Measurements from ENCODE around the gene OR5AC2.

Gene OR5AC2, protein sequence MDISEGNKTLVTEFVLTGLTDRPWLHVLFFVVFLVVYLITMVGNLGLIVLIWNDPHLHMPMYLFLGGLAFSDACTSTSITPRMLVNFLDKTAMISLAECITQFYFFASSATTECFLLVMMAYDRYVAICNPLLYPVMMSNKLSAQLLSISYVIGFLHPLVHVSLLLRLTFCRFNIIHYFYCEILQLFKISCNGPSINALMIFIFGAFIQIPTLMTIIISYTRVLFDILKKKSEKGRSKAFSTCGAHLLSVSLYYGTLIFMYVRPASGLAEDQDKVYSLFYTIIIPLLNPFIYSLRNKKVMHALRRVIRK

DNA sequence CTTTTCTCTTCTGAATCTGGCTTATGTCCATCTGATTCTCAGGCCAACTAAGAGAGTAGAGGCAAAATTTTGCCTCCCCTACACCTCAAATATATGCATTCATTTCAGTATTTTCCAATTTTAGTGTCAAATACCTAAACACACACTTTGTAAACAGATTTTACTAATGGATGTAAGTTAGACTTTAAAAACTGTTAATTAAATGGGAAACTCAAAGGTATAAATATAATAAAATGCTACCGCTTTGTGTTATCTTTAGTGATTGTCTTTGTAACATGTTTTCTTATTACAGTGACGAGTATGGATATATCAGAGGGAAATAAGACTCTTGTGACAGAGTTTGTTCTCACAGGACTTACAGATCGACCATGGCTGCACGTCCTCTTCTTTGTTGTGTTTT lies at the start of gene OR5AC2:
Gene OR5AC2, plus strand, starts transcription at position 301 of the 400 bp plus-strand sequence. Its CDS starts 0 bp downstream, at position 301.
- DNase-seq, result no peak

DNA sequence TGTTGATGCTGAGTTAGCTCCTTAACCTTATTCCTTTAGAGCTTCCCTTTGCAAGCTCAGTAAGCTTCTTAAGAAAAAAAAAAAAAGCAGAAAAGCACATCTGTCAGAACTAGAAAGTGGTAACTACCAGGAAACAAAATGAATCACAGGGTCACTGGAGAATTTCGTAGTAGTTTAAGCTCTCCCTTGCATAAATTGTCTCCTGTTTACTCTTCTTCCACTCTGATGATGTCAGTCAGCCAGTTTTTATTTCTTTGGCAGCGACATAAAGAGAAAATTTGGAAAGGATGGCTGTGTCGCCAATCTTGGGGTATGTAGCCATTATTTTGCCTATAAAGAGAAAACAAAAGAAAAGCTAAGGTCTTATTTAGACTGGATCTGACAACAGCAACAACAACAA lies 48.7 kb upstream of the OR5AC2 start:
- DNase-seq, result peak; percentile 15

DNA sequence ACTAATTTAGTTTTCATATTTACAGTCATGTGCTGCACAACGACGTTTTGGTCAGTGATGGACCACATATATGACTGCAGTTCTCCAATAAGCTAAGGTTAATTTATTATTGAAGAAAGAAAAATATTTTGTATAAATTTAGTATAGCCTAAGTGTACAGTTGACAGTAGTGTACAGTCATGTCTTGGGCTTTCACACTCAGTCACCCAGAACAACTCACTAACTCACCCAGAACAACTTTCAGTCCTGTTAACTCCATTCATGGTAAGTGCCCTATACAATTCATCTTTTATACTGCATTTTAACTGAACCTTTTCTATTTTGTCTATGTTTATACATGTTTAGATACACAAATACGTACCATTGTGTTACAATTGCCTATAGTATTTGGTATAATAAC lies 48.1 kb upstream of the OR5AC2 start:
- DNase-seq, result no peak

DNA sequence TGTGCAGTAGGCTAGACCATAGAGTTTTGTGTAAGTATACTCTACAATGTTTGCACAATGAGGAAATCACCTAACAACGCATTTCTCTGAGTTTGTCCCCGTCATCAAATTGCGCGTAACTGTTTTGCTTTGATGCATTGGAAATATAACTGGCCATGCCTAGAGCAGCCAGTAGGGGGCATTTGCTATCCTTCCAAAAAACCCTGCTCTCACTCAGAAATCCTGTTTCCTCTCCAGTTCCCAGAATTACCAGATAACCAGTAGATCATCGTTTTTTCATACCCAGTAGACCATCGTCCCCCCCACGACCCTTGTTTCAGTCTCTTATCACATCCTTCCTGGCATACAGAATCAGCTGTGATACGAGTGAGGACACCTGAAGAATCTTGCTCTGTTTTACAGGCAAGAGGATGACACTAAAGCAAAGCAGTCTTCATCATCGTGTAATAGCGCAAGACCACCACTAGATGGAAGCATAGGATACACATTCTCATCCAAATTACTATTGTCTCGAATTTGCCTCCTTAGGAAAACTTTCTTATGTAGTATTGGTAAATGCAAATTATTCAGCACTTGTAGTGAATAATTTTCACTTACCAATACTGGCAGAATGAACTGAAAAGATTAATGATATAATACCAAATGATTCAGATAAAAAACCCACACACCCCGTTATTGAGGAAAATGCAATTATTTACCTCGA lies 47.5 kb upstream of the OR5AC2 start:
- DNase-seq, result peak; percentile 78

DNA sequence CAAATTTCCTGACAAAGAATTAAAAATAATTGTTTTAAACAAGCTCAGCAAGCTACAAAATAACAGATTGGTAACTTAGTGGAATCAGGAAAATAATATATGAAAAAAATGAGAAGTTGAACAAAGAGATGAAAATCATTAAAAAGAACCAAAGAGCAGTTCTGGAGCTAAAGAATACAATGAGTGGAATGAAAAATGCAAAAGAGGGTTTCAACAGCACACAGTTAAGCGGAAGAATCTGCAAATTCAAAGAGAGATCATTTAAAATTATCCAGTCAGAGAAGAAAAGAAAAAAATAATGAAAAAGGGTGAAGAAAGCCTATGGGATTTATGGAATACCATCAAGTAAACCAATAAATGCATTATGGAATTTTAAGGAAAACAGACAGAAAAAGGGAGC lies 45.6 kb upstream of the OR5AC2 start:
- DNase-seq, result no peak

DNA sequence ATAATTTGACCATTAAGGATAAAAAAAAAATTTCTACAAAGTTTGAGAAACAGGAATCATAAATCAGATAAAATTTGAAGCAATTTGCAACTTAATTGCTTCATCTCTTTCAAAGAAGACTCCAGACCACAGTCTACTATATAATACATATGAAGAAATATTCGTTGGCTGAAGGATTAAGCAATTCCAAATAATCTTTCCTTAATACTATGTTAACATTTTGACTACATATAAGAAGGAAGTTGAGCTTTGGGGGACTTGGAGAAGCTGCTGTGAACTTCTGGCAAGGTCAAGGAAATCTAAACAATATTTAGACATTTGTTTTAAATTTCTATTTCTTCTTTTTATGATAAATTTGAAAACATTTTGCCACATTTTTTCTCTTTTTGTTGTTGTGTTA lies 38.4 kb upstream of the OR5AC2 start:
- DNase-seq, result no peak

- no peak for DNase-seq
Observed at GRCh38 chr3:98049271-98049670, 37.7 kb upstream of the OR5AC2 start.

- no peak for DNase-seq
Observed at GRCh38 chr3:98056035-98056434, 30.9 kb upstream of the OR5AC2 start.

DNA sequence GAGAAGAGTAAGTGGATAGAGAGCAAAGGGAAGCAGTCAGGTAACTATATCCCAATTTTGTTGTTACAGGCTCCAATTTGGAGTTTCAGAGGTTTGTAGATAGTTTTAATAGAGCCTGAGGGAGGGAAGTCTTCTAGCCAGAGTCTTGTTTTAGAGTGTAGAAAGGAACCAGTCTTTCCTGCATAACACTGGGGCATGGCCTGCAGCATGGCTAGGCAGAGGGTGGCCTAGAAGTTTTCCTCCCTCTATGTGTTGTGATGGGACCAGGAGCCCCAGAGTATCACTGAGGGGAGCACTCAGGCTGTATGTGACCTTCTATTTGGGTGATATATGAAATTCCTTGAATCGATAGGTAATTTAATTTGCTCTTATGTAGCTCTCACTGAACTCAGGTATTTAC lies 29.3 kb upstream of the OR5AC2 start:
- DNase-seq, result no peak

GRCh38 chr3:98058244-98058960 lies 28.6 kb upstream of the OR5AC2 start:
- DNase-seq, result no peak

DNA sequence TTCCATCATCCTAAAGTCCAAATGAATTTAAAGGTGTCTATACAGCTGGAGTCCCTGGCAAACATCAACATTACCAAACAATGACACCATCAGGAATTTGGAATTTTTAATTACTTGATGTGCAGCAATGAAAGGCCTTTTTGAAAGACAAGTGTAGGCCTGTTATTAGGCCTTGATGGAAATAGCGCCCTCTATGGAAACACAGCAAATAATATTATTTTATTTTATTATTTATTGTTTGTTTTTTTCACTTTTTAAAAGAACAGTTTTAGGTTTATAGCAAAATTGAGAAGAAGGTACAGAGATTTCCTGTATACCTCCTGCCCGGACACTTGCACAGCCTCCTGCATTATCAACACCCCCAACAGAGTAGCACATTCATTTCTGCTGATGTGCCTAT lies 18.1 kb upstream of the OR5AC2 start:
- no peak for DNase-seq

DNA sequence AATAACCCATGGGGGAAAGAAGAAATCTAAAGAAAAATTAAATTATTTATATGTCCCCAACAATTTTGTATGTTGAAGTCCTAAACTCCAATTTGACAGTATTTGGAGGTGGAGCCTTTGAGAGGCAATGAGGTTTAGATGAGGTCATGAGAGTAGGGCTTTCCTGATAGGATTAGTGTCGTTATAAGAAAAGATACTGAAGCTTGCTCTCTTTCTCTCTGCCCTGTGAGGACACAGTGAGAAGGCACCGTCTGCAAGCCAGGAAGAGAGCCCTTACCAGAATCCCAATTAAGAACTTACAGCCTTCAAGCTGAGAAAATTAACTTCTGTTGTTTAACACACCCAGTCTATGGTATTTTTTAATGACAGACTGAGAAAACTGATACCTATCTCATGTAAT lies 16.1 kb upstream of the OR5AC2 start:
- no peak for DNase-seq

DNA sequence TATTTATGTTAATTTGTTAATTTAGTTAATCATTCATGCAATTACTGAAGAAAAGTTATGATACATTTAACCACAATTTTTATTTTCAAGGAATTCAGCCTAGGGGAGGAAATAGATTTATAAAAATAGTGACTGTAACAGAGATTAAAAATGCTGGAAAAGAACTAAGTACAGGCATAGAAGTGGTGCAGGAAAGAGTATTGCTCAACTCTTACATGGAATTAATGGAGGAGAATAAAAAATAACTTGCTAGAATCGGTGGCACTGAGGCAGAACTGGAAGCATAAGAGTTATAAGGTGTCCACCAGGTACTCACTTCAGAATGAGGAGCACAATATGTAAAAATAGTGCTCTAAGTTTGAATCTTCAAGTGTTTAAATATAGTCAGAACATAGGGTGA lies 13.5 kb upstream of the OR5AC2 start:
- no peak for DNase-seq

DNA sequence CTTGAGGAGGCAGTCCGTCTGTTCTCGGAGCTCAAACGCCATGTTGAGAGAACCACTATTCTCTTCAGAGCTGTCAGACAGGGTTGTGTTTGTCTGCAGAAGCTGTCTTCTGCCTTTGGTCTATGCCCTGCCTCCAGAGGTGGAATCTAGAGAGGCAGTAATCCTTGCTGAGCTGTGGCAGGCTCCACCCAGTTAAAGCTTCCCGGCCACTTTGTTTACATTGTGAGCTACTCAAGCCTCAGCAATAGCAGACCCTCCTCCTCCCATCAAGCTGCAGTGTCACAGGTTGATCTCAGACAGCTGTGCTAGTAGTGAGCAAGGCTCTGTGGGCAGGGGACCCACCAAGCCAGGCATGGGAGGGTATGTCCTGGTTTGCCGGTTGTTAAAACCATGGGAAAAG lies 8.9 kb downstream of the OR5AC2 start:
- DNase-seq, result no peak

GRCh38 chr3:98099848-98100247 lies 12.9 kb downstream of the OR5AC2 start:
- no peak for DNase-seq

GRCh38 chr3:98108162-98108561 lies 21.2 kb downstream of the OR5AC2 start:
- no peak for DNase-seq

DNA sequence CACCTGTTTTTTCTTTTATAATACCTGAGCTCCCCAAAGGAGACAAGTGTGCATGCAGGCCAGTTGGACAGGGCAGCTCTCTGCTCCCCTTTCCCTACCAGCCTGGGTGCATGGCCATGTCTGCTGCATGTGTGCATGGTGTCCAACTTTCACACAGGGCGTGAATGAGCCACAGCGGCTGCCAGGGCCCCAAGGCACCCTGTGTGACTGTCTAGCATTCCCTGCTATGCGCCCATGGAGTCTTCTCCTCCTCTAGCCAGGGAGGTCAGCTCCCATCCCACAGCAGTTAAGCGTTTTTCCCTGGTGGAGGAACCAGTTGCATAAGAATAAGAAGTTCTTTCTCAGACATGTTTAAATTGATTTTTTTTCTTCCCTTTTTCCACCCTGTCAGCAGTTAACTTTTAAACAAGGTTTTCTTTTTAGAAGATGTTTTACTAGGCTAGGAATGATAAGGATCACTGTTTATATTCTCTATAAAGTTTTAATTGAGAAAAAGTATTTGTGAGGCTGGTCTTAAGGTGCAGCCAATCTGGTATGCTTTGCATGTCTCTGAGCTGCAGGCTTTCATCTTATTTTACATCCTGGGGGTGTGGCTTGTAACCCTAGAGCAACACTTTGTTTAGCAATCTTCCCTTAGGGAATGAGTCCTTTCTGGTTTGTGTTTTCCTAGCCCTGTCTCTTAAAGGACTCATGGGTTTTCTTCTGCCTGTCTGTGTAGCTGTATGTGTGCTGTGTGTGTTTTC lies 23.0 kb downstream of the OR5AC2 start:
- DNase-seq, result no peak

- DNase-seq, result no peak
Observed at GRCh38 chr3:98110550-98110908, 23.6 kb downstream of the OR5AC2 start.

DNA sequence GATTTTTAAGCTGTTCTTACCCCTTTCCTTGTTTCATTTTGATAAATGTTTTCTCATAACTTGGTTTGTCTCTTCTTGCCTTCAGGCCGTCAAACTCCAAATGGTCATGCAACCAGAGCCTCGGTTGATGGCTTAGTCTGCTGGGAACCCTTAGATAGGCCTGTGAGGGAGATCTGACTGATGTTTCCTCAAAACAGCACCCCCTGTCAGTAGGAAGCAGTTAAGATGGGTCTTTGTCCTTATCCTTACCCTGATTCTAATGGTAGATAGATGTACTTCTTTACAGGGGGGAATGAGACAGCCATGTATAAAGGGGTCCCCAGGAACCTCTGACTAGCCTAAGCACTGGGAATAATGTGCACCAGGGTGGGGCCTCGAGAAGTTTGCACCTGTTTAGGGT lies 27.3 kb downstream of the OR5AC2 start:
- no peak for DNase-seq

DNA sequence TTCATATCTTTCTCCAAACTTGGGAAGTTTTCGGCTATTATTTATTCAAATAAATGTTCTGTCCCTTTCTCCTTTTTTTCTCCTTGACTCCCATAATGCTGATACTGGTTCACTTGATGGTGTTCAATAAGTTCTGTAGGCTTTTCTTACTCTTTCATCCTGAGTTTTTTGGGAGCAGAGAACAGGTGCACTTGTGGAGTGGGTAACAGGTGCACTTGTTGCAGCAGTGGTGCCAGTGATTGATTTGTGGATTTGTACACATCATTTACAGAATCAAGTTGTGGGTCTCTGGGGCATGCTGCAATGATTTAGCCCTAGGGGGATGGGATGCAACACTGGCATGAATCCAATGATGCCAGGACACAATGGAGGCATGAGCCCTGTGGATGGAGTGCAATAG lies 28.7 kb downstream of the OR5AC2 start:
- no peak for DNase-seq

- DNase-seq, result no peak
Observed at GRCh38 chr3:98130421-98130820, 43.4 kb downstream of the OR5AC2 start, which contains the start of gene OR5H1. TSS of gene OR5H1 (plus strand) at chr3:98130721. CDS start at chr3:98132698, 1,977 bp downstream.

GRCh38 chr3:98136631-98137030 lies 49.7 kb downstream of the OR5AC2 start:
- no peak for DNase-seq

All from HCEC 1CT (cell line).